Posterior vena cava (tissue), 2 donors: ENCODE results near the gene TUBA3D. TPM values are rescaled to one million over a fixed set of nuclear protein-coding genes. Genes with fewer than 3 reads are reported as not detected.
"Not testable (repeated sequence)": the region's sequence is repeated elsewhere in the genome, so short reads cannot be mapped to it uniquely, and the experiment has no call there.

Experiments
- DNase-seq: peaks from one replicate; pipeline ENCODE4 v3.0.0-alpha.2; 2020; ENCODE audit warnings: low spot score
- intact Hi-C, 2 donors: fragments of 100-400 bp; cut with DNase I; formaldehyde crosslinking; loops; one replicate each; pipeline versions ENCODE4 v1.14.1 to v1.14.2; 2022 to 2023
- microRNA-seq, 2 donors: library from miRNA; unstranded; fragments of <30 nt; microRNA quantifications; one replicate each; pipeline ENCODE4 v1.2.0, GENCODE V29; 2020 to 2021; ENCODE audit warnings: borderline microRNAs expressed in 2 of 2
- total RNA-seq, 2 donors: library from RNA; stranded (reverse); fragmentation: NEBNext Ultra II Directional; extraction: Animal tissue kit (Norgen Biotek cat#: 25700); gene quantifications; one replicate each; pipeline ENCODE4 v1.2.1, GENCODE V29; 2021
- donor health status: DM: yes; HTN: yes; CAD: no.
- donor health status: DM: yes; HTN: yes; CAD: no.

Gene TUBA3D
- total RNA-seq, 2 donors from 2014 or later, result not detected

DNA sequence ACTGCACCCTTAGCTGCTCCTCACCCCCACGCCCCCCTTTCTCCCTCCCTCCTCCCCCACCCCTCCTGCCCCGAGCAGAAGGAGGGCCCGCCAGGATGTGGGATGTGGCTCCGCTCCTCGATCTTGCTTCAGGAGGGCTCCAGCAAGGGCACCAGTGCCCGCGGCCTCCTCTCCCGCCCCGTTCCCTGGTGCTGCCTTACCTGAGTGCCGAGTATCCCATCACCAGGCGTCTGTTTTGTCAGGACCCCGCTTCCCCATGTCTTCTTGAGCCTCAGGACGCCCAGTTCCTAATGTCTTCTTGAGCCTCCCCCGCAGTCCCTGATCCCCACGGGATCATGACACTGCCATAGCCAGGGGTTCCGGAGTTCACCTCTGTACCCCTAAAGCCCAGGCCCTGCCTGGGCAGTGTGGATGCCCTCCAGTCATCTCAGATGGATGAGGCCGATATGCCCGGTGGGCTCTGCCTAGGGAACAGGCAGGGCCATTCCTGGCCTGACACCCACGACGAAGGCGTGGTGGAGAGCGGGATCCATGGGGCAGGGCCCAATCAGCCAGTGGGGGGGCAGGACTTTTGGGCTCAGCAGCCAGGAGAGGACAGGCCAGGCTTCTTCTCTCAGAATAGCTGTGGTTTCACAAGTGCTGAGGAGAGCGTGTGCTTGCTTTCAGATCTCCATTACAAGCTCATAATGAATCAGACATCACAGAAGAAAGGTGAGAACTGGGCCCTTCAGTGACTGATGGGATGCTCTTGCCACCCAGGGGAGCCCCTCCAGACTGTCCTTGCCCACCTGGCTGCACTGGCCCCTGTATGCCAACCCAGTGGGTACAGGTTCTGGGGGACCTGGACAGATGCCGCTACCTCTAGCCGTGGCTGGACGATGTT lies 53.3 kb downstream of the TUBA3D start:
- peak; percentile 74 for DNase-seq
- intact Hi-C loops, result not testable (repeated sequence)

DNA sequence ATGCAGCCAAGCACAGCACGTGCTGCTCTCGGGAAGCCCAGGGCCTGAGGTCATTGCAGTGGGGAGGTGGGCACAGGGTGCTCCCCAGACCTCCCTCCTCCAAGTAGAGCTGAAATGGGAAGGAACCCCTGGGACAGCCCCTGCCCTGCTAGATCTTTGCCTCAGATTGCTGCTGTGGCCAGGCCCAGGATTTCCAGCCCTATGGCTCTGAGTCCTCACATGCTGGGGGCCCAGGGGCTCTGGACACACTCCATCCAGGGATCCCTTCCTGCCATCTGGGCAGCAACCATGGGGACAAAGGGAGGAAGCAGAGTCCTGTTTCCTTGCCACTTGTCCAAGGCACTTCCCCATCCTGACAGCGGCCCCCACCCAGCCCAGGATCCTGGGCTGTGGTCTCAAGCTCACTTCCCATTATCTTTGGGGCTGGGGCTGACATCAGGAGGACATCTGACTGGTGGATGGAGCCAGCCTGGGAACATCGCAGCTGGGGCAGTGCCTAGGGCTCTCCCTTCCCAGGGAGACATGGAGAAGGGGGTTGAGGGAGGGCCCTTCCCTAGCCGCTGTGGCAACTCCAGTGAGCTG lies 54.0 kb downstream of the TUBA3D start:
- intact Hi-C loops, result loop anchor here in 1 of 2 donors (5.0 kb wide), 1 partner anchor 148 kb away; no protein-coding TSS in a partner anchor
- peak; percentile 34 for DNase-seq

DNA sequence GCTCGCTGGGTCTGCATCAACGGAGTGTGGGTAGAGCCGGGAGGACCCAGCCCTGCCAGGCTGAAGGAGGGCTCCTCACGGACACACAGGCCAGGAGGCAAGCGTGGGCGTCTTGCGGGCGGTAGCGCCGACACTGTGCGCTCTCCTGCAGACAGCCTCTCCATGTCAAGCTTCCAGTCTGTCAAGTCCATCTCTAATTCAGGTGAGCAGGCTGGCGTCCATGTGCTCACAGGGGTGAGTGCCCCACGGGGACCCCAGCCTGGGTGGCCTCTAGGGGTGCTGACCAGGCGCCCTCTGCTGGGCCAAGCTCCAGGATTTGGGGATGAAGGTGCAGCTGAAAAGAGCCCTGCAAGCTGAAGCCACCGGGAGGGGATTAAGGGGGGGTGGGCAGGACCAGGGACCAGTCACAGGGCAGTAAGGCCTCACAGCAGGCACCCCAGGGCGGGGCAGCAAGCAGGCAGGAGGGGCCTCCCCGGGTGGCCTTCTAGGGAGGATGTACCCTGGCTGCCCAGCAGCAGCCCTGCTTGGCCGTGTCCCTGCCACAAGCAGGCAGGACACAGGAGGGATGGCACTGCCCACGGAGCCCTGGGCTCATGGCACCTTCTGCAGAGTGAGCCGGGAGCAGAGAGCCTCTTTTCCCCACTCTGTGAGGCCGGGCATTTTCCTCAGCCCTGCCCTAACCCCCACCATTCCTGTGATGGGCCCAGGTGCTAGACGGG lies 54.9 kb downstream of the TUBA3D start:
- DNase-seq, result peak; percentile 74
- intact Hi-C loops, result loop anchor here in 1 of 2 donors (5.0 kb wide), 1 partner anchor 148 kb away; no protein-coding TSS in a partner anchor

DNA sequence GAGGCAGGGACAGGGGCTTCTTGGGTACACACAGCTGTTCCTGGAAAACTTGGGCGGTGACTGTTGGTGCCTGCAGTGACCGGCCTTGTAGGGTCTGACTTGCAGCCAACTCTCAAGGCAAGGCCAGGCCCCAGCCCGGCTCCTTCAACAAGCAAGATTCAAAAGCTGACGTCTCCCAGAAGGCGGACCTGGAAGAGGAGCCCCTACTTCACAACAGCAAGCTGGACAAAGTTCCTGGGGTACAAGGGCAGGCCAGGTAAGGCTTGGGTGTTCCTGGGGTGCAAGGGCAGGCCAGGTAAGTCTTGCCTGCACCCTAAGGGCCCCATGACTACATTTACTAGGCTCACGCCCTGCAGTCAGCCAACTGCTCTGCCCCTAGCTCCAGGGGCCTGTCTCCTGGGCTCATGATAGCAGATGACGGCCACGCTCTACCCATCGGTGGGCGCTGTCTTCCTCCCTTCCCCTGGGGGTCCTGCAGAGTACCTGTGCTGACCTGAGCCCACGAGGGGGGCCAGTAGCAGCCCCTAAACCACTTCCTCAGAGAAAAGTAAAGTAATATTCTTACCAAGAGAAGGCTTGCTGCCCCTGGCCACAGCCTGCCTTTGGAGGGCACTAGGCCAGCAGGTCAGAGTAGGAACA lies 55.7 kb downstream of the TUBA3D start:
- intact Hi-C loops, result loop anchor here in 1 of 2 donors (5.0 kb wide), 1 partner anchor 149 kb away; no protein-coding TSS in a partner anchor
- peak; percentile 58 for DNase-seq

Small RNA genes within 50 kb of the gene (microRNA-seq; reads per million reads assigned to microRNA genes)
- gene MIR4784, result 0 reads per million in 2 donors

Other genes with a start within 250 kb of the TUBA3D start
- gene RAB6D, start 112.0 kb upstream of the TUBA3D start, total RNA-seq, result under 1 TPM in 1 of 2 donors, not detected in 1; 0.19 TPM
- gene MZT2A, start 16.3 kb downstream of the TUBA3D start, total RNA-seq, result 10 to 100 TPM; 42.8 to 44.5 TPM
- gene CCDC74A, start 51.8 kb downstream of the TUBA3D start, total RNA-seq, result 1 to 10 TPM; 3.9 to 4.4 TPM